ENCODE data around the gene MAGEB18.

The MAGEB18 gene

DNA sequence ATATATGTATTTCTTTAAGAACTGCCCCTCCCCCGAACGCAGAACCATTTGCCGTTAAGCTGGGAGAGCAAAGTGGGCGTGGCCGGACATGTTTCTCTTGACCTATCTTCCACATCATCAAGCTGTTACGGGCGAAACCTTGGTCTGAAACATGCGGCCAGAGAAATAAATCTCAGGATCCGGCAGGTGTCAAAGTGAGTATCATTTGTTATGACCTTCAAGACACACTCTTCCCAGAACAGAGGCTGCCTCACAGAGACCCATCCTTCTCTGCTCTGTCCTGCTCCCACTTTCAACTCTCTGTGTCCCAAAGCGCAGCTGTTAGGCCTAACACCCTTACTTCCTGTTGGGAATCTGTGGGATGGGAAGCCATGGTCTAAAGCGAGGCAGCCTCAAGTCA, at the start of gene MAGEB18:
Gene MAGEB18, plus strand, starts transcription at position 70 of the 400 bp plus-strand sequence. CDS start 643 bp downstream, outside the sequence.
- no peak for DNase-seq

DNA sequence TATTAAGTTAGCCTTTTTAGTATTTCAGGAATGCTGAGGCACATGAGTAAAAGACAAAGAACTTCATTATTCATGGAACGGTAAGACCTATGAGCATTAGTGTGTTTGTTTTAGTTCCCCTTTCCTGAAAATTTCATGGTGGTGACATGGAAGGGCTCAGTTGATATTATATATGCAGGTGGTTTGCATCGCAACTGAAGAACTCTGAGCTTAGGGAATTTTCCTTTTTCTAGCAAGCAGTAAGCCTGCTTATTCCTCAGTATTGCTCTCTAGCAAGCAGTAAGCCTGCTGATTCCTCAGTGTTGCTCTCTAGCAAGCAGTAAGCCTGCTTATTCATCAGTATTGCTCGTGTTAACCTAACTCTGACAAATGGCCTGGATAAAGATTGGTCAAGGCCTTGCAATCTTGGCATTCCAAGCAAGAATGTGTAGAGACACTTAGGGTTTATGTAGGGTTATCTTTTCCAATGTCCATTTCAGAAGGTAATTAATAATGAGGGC, 37.7 kb upstream of the MAGEB18 start:
- DNase-seq, result no peak

DNA sequence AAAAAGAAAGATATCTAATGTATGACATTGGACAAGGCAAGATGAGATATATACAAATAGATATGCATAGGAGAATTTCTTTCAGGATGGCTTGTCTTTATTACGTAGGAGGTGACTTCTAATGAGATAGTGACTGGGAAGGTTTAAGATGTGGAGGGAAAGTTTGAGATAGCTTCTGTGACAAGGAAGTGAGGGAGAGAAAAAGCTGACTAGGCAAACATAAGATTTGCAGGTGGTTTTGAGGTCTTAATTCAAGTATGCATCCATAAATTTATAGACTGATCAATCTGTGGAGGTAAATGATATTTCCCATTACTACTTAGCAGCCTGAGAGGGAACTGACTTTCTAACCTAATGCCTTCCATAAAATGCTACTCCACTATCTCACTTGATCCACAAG, 29.0 kb upstream of the MAGEB18 start:
- DNase-seq, result no peak

GRCh38 chrX:26146024-26146423, 7.9 kb downstream of the MAGEB18 start:
- no peak for DNase-seq

GRCh38 chrX:26160301-26160700, 22.2 kb downstream of the MAGEB18 start, which contains the start of gene MAGEB6B:
MAGEB6B (plus strand) TSS chrX:26160601; CDS start chrX:26160601, 0 bp downstream.
- no peak for DNase-seq
